ENCODE measurements around the gene DOK7.

The DOK7 gene, protein sequence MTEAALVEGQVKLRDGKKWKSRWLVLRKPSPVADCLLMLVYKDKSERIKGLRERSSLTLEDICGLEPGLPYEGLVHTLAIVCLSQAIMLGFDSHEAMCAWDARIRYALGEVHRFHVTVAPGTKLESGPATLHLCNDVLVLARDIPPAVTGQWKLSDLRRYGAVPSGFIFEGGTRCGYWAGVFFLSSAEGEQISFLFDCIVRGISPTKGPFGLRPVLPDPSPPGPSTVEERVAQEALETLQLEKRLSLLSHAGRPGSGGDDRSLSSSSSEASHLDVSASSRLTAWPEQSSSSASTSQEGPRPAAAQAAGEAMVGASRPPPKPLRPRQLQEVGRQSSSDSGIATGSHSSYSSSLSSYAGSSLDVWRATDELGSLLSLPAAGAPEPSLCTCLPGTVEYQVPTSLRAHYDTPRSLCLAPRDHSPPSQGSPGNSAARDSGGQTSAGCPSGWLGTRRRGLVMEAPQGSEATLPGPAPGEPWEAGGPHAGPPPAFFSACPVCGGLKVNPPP

DNA sequence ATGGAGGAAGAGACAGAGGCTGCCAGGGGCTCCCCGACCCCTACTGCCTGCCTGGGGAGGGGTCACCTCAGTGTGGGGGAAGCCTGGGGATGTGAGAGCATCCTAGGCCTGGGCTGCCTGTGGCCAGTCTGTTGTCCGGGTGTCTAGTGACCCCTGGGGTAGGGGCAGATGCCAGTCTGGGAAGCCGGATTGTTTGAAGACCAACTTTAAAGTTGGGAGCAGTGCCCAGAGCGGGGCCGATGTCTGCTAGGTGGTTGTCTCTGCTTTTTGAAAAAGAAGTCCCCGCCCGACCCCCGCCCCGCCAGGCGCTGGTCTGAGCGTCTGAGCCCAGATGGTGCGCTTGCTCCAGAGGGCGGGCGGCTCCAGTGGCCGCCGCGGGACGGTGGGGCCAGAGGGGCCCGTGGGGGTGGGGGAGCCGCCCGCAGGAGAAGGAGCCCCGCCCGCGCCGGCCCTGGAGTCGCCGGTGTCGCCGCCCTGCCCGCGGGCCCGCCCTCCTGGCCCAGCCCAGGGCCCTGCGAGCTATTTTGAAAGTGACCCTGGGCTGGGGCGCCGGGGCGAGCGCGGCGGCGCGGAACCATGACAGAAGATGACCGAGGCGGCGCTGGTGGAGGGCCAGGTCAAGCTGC, at the start of gene DOK7:
Gene DOK7, plus strand, starts transcription at position 517 of the 626 bp plus-strand sequence. Its CDS starts 70 bp downstream, at position 587.
- Histone ChIP-seq H3K9ac (ENCODE audit: low read depth, low read length) (no peak within 1 kb of the TSS), H3K27me3 (ENCODE audit: insufficient read depth, low read length) (peaks cover 84% of the 10 kb centered on the region), H3K4me1 (ENCODE audit: insufficient read depth, low read length) (no peaks in the 10 kb centered on the region), H3K27ac (ENCODE audit: low read length) (no peak within 1 kb of the TSS), H3K36me3 (ENCODE audit: insufficient read depth, low read depth, low read length) (no peaks in the 10 kb centered on the region), H3K4me3 (ENCODE audit: low read length) (no peak within 1 kb of the TSS), H3K9me3 (ENCODE audit: insufficient read depth, low read depth, low read length) (no peaks in the 10 kb centered on the region)

DNA sequence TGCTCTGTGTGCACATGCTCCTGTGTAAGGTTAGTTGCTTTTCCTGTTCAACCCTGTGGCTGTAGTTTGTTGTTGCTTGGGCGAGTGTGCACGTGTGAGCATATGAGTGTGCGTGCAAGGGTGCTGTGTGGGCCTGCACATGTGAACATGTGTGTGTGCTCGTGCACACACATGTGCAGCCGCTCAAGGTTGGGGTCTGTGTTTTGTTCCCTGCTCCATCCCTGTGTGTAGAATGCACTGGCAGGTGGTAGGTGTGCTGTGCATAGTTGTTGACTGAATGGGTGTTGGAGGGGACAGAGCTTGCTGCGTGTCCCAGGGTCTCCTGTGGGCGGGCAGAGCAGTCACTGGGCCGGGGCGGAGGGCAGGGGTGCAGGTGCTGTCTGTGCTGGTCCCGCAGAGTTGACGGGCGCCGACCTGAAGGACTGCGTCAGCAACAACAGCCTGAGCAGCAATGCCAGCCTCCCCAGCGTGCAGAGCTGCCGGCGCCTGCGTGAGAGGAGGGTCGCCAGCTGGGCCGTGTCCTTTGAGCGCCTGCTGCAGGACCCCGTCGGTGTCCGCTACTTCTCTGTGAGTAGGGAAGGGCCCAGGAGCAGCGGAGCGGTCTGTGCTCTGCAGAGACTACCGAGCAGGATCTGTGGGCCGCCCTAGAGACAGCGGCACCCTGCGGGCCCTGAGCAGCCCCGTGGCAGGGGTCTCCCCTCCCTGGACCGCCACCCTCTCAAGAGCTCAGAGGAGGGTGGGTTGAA, 49.3 kb upstream of the DOK7 start:
- Histone ChIP-seq H3K27ac (ENCODE audit: low read length) (no peak overlapping the region), H3K4me3 (ENCODE audit: low read length) (no peak overlapping the region), H3K27me3 (ENCODE audit: insufficient read depth, low read length) (no peaks in the 10 kb centered on the region), H3K36me3 (ENCODE audit: insufficient read depth, low read depth, low read length) (no peaks in the 10 kb centered on the region), H3K4me1 (ENCODE audit: insufficient read depth, low read length) (no peaks in the 10 kb centered on the region), H3K9ac (ENCODE audit: low read depth, low read length) (no peak overlapping the region), H3K9me3 (ENCODE audit: insufficient read depth, low read depth, low read length) (no peaks in the 10 kb centered on the region)

DNA sequence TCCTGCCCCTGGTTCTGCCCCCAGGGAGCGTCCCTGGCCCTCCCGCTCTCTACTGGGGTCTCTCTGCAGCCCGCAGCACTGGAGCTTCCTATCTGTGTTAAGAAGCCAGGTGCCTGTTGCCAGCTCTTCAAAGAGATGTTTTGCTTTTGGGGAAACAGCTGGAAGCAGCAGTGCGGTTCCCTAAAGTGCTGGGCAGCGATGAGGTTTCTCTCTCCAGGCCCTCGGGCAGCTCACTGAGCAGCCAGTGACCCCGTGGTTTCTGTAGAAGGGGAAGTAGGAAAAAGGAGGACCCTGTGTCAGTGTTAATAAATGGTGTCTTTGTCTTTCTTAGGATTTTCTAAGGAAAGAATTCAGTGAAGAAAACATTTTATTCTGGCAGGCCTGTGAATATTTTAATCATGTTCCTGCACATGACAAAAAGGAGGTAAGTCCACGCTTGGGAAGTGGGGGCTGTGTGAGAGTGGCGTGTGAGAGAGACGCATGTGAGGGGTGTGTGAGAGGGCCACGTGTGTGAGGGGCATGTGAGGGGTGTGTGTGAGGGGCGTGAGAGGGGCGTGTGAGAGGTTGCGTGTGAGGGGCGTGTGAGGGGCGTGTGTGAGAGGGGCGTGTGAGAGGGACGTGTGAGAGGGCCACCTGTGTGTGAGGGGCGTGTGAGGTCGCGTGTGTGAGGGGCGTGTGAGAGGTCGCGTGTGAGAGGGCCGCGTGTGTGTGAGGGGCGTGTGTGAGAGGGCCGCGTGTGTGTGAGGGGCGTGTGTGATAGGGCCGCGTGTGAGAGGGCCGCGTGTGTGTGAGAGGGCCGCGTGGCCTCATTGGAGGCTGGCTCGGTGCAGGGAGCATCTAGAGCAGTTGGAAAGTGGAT, 48.5 kb upstream of the DOK7 start:
- H3K36me3 ChIP-seq (ENCODE audit: insufficient read depth, low read depth, low read length): no peaks in the 10 kb centered on the region
- H3K27me3 ChIP-seq (ENCODE audit: insufficient read depth, low read length): no peaks in the 10 kb centered on the region
- H3K4me1 ChIP-seq (ENCODE audit: insufficient read depth, low read length): no peaks in the 10 kb centered on the region
- no peak overlapping the region for H3K9ac ChIP-seq (ENCODE audit: low read depth, low read length)
- H3K4me3 ChIP-seq (ENCODE audit: low read length): no peak overlapping the region
- H3K27ac ChIP-seq (ENCODE audit: low read length): no peak overlapping the region
- H3K9me3 ChIP-seq (ENCODE audit: insufficient read depth, low read depth, low read length): no peaks in the 10 kb centered on the region

- no peaks in the 10 kb centered on the region for H3K4me1 ChIP-seq (ENCODE audit: insufficient read depth, low read length)
- no peak overlapping the region for H3K4me3 ChIP-seq (ENCODE audit: low read length)
- H3K27me3 ChIP-seq (ENCODE audit: insufficient read depth, low read length): no peaks in the 10 kb centered on the region
- no peak overlapping the region for H3K9ac ChIP-seq (ENCODE audit: low read depth, low read length)
- H3K36me3 ChIP-seq (ENCODE audit: insufficient read depth, low read depth, low read length): no peaks in the 10 kb centered on the region
- no peak overlapping the region for H3K27ac ChIP-seq (ENCODE audit: low read length)
- no peaks in the 10 kb centered on the region for H3K9me3 ChIP-seq (ENCODE audit: insufficient read depth, low read depth, low read length)
These were observed 47.5 kb upstream of the DOK7 start for GRCh38 chr4:3415471-3416141.

GRCh38 chr4:3416270-3416669, 46.8 kb upstream of the DOK7 start:
- no peak overlapping the region for H3K9ac ChIP-seq (ENCODE audit: low read depth, low read length)
- H3K4me3 ChIP-seq (ENCODE audit: low read length): no peak overlapping the region
- H3K27ac ChIP-seq (ENCODE audit: low read length): no peak overlapping the region
- H3K27me3 ChIP-seq (ENCODE audit: insufficient read depth, low read length): no peaks in the 10 kb centered on the region
- no peaks in the 10 kb centered on the region for H3K36me3 ChIP-seq (ENCODE audit: insufficient read depth, low read depth, low read length)
- no peaks in the 10 kb centered on the region for H3K4me1 ChIP-seq (ENCODE audit: insufficient read depth, low read length)
- no peaks in the 10 kb centered on the region for H3K9me3 ChIP-seq (ENCODE audit: insufficient read depth, low read depth, low read length)

DNA sequence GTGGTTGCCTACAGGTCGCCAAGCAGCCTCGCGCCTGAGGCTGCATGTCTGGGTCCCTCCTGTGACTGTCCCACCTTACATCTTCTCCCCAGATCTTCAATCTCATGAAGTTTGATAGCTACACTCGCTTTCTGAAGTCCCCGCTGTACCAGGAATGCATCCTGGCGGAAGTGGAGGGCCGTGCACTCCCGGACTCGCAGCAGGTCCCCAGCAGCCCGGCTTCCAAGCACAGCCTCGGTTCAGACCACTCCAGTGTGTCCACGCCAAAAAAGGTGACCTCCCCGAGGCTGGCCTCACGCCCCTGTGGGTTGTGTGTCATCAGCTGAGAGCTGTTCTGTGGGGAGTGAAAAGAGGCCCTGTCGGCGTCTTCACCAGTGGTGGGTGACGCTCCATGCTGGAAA, 46.3 kb upstream of the DOK7 start:
- H3K4me3 ChIP-seq (ENCODE audit: low read length): no peak overlapping the region
- no peaks in the 10 kb centered on the region for H3K4me1 ChIP-seq (ENCODE audit: insufficient read depth, low read length)
- H3K36me3 ChIP-seq (ENCODE audit: insufficient read depth, low read depth, low read length): no peaks in the 10 kb centered on the region
- no peaks in the 10 kb centered on the region for H3K9me3 ChIP-seq (ENCODE audit: insufficient read depth, low read depth, low read length)
- H3K27ac ChIP-seq (ENCODE audit: low read length): no peak overlapping the region
- no peak overlapping the region for H3K9ac ChIP-seq (ENCODE audit: low read depth, low read length)
- no peaks in the 10 kb centered on the region for H3K27me3 ChIP-seq (ENCODE audit: insufficient read depth, low read length)

- Histone ChIP-seq H3K9me3 (ENCODE audit: insufficient read depth, low read depth, low read length) (no peaks in the 10 kb centered on the region), H3K36me3 (ENCODE audit: insufficient read depth, low read depth, low read length) (no peaks in the 10 kb centered on the region), H3K4me1 (ENCODE audit: insufficient read depth, low read length) (no peaks in the 10 kb centered on the region), H3K9ac (ENCODE audit: low read depth, low read length) (no peak overlapping the region), H3K27me3 (ENCODE audit: insufficient read depth, low read length) (no peaks in the 10 kb centered on the region), H3K27ac (ENCODE audit: low read length) (no peak overlapping the region), H3K4me3 (ENCODE audit: low read length) (no peak overlapping the region)
These were observed 45.7 kb upstream of the DOK7 start for GRCh38 chr4:3417448-3417847.

GRCh38 chr4:3418029-3418762, 44.9 kb upstream of the DOK7 start:
- Histone ChIP-seq H3K27ac (ENCODE audit: low read length) (no peak overlapping the region), H3K36me3 (ENCODE audit: insufficient read depth, low read depth, low read length) (no peaks in the 10 kb centered on the region), H3K9ac (ENCODE audit: low read depth, low read length) (no peak overlapping the region), H3K4me3 (ENCODE audit: low read length) (no peak overlapping the region), H3K9me3 (ENCODE audit: insufficient read depth, low read depth, low read length) (no peaks in the 10 kb centered on the region), H3K4me1 (ENCODE audit: insufficient read depth, low read length) (no peaks in the 10 kb centered on the region), H3K27me3 (ENCODE audit: insufficient read depth, low read length) (no peaks in the 10 kb centered on the region)

GRCh38 chr4:3419836-3420605, 43.1 kb upstream of the DOK7 start:
- no peaks in the 10 kb centered on the region; the same call in 1 of the 2 replicates for H3K4me1 ChIP-seq (ENCODE audit: insufficient read depth, low read length)
- 0 out of 2 replicates have a peak, but pooled peaks cover 5% of the 10 kb centered on the region for H3K36me3 ChIP-seq (ENCODE audit: insufficient read depth, low read depth, low read length)
- no peak overlapping the region for H3K9ac ChIP-seq (ENCODE audit: low read depth, low read length)
- H3K9me3 ChIP-seq (ENCODE audit: insufficient read depth, low read depth, low read length): no peaks in the 10 kb centered on the region
- no peaks in the 10 kb centered on the region for H3K27me3 ChIP-seq (ENCODE audit: insufficient read depth, low read length)
- no peak overlapping the region for H3K27ac ChIP-seq (ENCODE audit: low read length)
- H3K4me3 ChIP-seq (ENCODE audit: low read length): no peak overlapping the region

GRCh38 chr4:3420606-3420955, 42.5 kb upstream of the DOK7 start:
- H3K4me3 ChIP-seq (ENCODE audit: low read length): no peak overlapping the region
- no peaks in the 10 kb centered on the region for H3K27me3 ChIP-seq (ENCODE audit: insufficient read depth, low read length)
- H3K27ac ChIP-seq (ENCODE audit: low read length): no peak overlapping the region
- H3K9me3 ChIP-seq (ENCODE audit: insufficient read depth, low read depth, low read length): no peaks in the 10 kb centered on the region
- H3K4me1 ChIP-seq (ENCODE audit: insufficient read depth, low read length): no peaks in the 10 kb centered on the region; the same call in 1 of the 2 replicates
- 0 out of 2 replicates have a peak, but pooled peaks cover 5% of the 10 kb centered on the region for H3K36me3 ChIP-seq (ENCODE audit: insufficient read depth, low read depth, low read length)
- H3K9ac ChIP-seq (ENCODE audit: low read depth, low read length): no peak overlapping the region
